HEK293 (cell line): ENCODE measurements around the gene BHLHE23.

Source experiments
- CTCF ChIA-PET: fragments of 350-600 bp; formaldehyde crosslinking; extraction: SDS; loops from one replicate; lab custom pipeline; 2021; ENCODE audit warnings: antibody characterized with exemption; lab: Yijun Ruan, JAX
- POLR2A ChIA-PET: fragments of 300-600 bp; formaldehyde crosslinking; extraction: SDS; loops from one replicate; lab custom pipeline; 2020; ENCODE audit warnings: antibody characterized with exemption, inconsistent platforms; lab: Yijun Ruan, JAX
- H3K27ac ChIP-seq: fragments of 200-500 bp; sonication (Bioruptor generic); 2 replicates; pipeline ENCODE4 v1.5.1; 2014; ENCODE audit warnings: low read depth, low read length, control low read depth, inconsistent platforms; ENCODE audit errors: extremely low read depth
- H3K36me3 ChIP-seq, 2 experiments: fragments of 200-500 bp in 1 of 2; sonication (Bioruptor generic) in 1 of 2; 1 replicate in 1 of 2; 2 replicates in 1 of 2; pipeline ENCODE4 v1.5.1; 2014 to 2017; ENCODE audit warnings: inconsistent platforms in 2 of 2, low read length in 2 of 2; ENCODE audit not compliant: control insufficient read depth in 2 of 2, insufficient read depth in 1 of 2
- H3K4me1 ChIP-seq: fragments of 200-500 bp; sonication (Bioruptor generic); 2 replicates; pipeline ENCODE4 v1.5.1; 2014; ENCODE audit warnings: mild to moderate bottlenecking, low read length, inconsistent platforms; ENCODE audit not compliant: control insufficient read depth, insufficient read depth
- H3K4me3 ChIP-seq: 2 replicates; pipeline ENCODE4 v1.5.1; 2011; ENCODE audit warnings: low read depth, mild to moderate bottlenecking, control low read depth, low read length, moderate library complexity
- H3K9me3 ChIP-seq: fragments of 200-500 bp; sonication (Bioruptor generic); 2 replicates; pipeline ENCODE4 v1.5.1; 2014; ENCODE audit warnings: low read depth, low read length, inconsistent platforms; ENCODE audit not compliant: control insufficient read depth, insufficient read depth
- WT1 ChIP-seq: fragments of 450-650 bp; formaldehyde crosslinking; IDR thresholded peaks from 2 replicates; pipeline ENCODE4 v1.5.1; 2016; ENCODE audit warnings: missing biosample characterization, missing genetic modification characterization
- ZBTB17 ChIP-seq: fragments of 450-650 bp; formaldehyde crosslinking; IDR thresholded peaks from 2 replicates; pipeline ENCODE4 v1.5.1; 2016; ENCODE audit warnings: missing biosample characterization, missing genetic modification characterization
- ZNF169 ChIP-seq: fragments of 450-650 bp; formaldehyde crosslinking; IDR thresholded peaks from 2 replicates; pipeline ENCODE4 v1.5.1; 2016; ENCODE audit warnings: missing biosample characterization, missing genetic modification characterization
- ZNF184 ChIP-seq: fragments of 450-650 bp; IDR thresholded peaks from 2 replicates; pipeline ENCODE4 v1.5.1; 2018; ENCODE audit warnings: missing biosample characterization, mild to moderate bottlenecking, missing genetic modification characterization
- ZNF19 ChIP-seq: fragments of 450-650 bp; formaldehyde crosslinking; IDR thresholded peaks from 2 replicates; pipeline ENCODE4; 2016; ENCODE audit warnings: missing biosample characterization, missing genetic modification characterization, low read depth
- ZNF223 ChIP-seq: fragments of 450-650 bp; formaldehyde crosslinking; IDR thresholded peaks from 2 replicates; pipeline ENCODE4 v1.5.1; 2016; ENCODE audit warnings: missing biosample characterization, missing genetic modification characterization
- ZNF248 ChIP-seq: fragments of 450-650 bp; formaldehyde crosslinking; IDR thresholded peaks from 2 replicates; pipeline ENCODE4 v1.5.1; 2017; ENCODE audit warnings: missing biosample characterization, missing genetic modification characterization
- ZNF37A ChIP-seq: fragments of 450-650 bp; IDR thresholded peaks from 2 replicates; pipeline ENCODE4 v1.5.1; 2018; ENCODE audit warnings: missing biosample characterization, missing genetic modification characterization
- ZNF529 ChIP-seq: fragments of 450-650 bp; formaldehyde crosslinking; IDR thresholded peaks from 2 replicates; pipeline ENCODE4 v1.5.1; 2017; ENCODE audit warnings: missing genetic modification characterization, missing biosample characterization; ENCODE audit not compliant: insufficient replicate concordance
- ZNF677 ChIP-seq: fragments of 450-650 bp; IDR thresholded peaks from 2 replicates; pipeline ENCODE4 v1.5.0; 2018; ENCODE audit warnings: missing biosample characterization, mild to moderate bottlenecking, missing genetic modification characterization, moderate library complexity
- TF ChIP-seq, protein P1 (sequence below): fragments of 450-650 bp; formaldehyde crosslinking; IDR thresholded peaks from 2 replicates; pipeline ENCODE4 v1.5.1; 2016; ENCODE audit warnings: missing biosample characterization, missing genetic modification characterization
- TF ChIP-seq, protein P2 (sequence below): fragments of 450-650 bp; formaldehyde crosslinking; conservative IDR thresholded peaks from 2 replicates; pipeline ENCODE4 v1.5.1; 2016; ENCODE audit warnings: low read depth, missing biosample characterization, missing genetic modification characterization
- TF ChIP-seq, protein P3 (sequence below): fragments of 450-650 bp; formaldehyde crosslinking; IDR thresholded peaks from 2 replicates; pipeline ENCODE4 v1.5.1; 2017; ENCODE audit warnings: missing biosample characterization, missing genetic modification characterization
- TF ChIP-seq, protein P4 (sequence below): fragments of 450-650 bp; formaldehyde crosslinking; IDR thresholded peaks from 2 replicates; pipeline ENCODE4 v1.5.0; 2017; ENCODE audit warnings: missing biosample characterization, missing genetic modification characterization, borderline replicate concordance

The BHLHE23 gene

GRCh38 chr20:62962221-62962879 is 44.4 kb downstream of the BHLHE23 start (continued):
- TF ChIP-seq ZNF529 (tag by site-specific recombination) = no peak
- TF ChIP-seq ZNF37A (tag by site-specific recombination) = no peak
- TF ChIP-seq, protein P1, sequence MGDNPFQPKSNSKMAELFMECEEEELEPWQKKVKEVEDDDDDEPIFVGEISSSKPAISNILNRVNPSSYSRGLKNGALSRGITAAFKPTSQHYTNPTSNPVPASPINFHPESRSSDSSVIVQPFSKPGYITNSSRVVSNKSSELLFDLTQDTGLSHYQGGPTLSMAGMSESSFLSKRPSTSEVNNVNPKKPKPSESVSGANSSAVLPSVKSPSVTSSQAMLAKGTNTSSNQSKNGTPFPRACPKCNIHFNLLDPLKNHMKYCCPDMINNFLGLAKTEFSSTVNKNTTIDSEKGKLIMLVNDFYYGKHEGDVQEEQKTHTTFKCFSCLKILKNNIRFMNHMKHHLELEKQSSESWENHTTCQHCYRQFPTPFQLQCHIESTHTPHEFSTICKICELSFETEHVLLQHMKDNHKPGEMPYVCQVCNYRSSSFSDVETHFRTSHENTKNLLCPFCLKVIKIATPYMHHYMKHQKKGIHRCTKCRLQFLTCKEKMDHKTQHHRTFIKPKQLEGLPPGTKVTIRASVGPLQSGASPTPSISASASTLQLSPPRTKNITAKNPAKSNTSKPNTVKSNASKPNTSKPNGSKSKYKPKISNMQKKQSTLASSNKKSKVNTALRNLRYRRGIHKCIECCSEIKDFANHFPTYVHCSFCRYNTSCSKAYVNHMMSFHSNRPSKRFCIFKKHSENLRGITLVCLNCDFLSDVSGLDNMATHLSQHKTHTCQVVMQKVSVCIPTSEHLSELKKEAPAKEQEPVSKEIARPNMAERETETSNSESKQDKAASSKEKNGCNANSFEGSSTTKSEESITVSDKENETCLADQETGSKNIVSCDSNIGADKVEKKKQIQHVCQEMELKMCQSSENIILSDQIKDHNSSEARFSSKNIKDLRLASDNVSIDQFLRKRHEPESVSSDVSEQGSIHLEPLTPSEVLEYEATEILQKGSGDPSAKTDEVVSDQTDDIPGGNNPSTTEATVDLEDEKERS = no peak
- TF ChIP-seq ZNF223 (tag by site-specific recombination) = no peak
- TF ChIP-seq, protein P2, sequence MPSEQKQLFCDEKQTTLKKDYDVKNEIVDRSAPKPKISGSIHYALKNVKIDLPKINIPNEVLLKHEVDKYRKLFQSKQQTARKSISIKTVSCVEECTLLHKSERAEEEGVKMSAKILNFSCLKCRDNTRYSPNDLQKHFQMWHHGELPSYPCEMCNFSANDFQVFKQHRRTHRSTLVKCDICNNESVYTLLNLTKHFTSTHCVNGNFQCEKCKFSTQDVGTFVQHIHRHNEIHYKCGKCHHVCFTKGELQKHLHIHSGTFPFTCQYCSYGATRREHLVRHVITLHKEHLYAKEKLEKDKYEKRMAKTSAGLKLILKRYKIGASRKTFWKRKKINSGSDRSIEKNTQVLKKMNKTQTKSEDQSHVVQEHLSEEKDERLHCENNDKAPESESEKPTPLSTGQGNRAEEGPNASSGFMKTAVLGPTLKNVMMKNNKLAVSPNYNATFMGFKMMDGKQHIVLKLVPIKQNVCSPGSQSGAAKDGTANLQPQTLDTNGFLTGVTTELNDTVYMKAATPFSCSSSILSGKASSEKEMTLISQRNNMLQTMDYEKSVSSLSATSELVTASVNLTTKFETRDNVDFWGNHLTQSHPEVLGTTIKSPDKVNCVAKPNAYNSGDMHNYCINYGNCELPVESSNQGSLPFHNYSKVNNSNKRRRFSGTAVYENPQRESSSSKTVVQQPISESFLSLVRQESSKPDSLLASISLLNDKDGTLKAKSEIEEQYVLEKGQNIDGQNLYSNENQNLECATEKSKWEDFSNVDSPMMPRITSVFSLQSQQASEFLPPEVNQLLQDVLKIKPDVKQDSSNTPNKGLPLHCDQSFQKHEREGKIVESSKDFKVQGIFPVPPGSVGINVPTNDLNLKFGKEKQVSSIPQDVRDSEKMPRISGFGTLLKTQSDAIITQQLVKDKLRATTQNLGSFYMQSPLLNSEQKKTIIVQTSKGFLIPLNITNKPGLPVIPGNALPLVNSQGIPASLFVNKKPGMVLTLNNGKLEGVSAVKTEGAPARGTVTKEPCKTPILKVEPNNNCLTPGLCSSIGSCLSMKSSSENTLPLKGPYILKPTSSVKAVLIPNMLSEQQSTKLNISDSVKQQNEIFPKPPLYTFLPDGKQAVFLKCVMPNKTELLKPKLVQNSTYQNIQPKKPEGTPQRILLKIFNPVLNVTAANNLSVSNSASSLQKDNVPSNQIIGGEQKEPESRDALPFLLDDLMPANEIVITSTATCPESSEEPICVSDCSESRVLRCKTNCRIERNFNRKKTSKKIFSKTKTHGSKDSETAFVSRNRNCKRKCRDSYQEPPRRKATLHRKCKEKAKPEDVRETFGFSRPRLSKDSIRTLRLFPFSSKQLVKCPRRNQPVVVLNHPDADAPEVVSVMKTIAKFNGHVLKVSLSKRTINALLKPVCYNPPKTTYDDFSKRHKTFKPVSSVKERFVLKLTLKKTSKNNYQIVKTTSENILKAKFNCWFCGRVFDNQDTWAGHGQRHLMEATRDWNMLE (tag by site-specific recombination) = no peak
- TF ChIP-seq, protein P3, sequence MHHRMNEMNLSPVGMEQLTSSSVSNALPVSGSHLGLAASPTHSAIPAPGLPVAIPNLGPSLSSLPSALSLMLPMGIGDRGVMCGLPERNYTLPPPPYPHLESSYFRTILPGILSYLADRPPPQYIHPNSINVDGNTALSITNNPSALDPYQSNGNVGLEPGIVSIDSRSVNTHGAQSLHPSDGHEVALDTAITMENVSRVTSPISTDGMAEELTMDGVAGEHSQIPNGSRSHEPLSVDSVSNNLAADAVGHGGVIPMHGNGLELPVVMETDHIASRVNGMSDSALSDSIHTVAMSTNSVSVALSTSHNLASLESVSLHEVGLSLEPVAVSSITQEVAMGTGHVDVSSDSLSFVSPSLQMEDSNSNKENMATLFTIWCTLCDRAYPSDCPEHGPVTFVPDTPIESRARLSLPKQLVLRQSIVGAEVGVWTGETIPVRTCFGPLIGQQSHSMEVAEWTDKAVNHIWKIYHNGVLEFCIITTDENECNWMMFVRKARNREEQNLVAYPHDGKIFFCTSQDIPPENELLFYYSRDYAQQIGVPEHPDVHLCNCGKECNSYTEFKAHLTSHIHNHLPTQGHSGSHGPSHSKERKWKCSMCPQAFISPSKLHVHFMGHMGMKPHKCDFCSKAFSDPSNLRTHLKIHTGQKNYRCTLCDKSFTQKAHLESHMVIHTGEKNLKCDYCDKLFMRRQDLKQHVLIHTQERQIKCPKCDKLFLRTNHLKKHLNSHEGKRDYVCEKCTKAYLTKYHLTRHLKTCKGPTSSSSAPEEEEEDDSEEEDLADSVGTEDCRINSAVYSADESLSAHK (tag by site-specific recombination) = no peak
- TF ChIP-seq ZNF248 (tag by site-specific recombination) = no peak

GRCh38 chr20:62961799-62962198 is 45.0 kb downstream of the BHLHE23 start:
- CTCF ChIA-PET = interaction anchor here (0.7 to 1.5 kb wide), 3 partner anchors 9 to 51 kb away, joined by 3 to 4 read pairs (median 3); no protein-coding TSS in a partner anchor

More at GRCh38 chr20:62961799-62962198, 45.0 kb downstream of the BHLHE23 start:
- no peaks in the 10 kb centered on the region for H3K9me3 ChIP-seq
- H3K27ac ChIP-seq = no peak overlapping the region
- H3K4me1 ChIP-seq = no peaks in the 10 kb centered on the region
- POLR2A ChIA-PET = no interaction called here
- H3K4me3 ChIP-seq = no peak overlapping the region
- no peaks in the 10 kb centered on the region for H3K36me3 ChIP-seq
- TF ChIP-seq ZBTB17 (no peak), ZNF184 (no peak), ZNF169 (no peak), WT1 (tag by site-specific recombination) (no peak), ZNF677 (tag by site-specific recombination) (no peak), ZNF19 (tag by site-specific recombination) (no peak)
- TF ChIP-seq, protein P4, sequence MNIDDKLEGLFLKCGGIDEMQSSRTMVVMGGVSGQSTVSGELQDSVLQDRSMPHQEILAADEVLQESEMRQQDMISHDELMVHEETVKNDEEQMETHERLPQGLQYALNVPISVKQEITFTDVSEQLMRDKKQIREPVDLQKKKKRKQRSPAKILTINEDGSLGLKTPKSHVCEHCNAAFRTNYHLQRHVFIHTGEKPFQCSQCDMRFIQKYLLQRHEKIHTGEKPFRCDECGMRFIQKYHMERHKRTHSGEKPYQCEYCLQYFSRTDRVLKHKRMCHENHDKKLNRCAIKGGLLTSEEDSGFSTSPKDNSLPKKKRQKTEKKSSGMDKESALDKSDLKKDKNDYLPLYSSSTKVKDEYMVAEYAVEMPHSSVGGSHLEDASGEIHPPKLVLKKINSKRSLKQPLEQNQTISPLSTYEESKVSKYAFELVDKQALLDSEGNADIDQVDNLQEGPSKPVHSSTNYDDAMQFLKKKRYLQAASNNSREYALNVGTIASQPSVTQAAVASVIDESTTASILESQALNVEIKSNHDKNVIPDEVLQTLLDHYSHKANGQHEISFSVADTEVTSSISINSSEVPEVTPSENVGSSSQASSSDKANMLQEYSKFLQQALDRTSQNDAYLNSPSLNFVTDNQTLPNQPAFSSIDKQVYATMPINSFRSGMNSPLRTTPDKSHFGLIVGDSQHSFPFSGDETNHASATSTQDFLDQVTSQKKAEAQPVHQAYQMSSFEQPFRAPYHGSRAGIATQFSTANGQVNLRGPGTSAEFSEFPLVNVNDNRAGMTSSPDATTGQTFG (tag by site-specific recombination) = no peak
